ENCODE measurements around the gene CDK14. TPM values are rescaled to one million over a fixed set of nuclear protein-coding genes. Genes with fewer than 3 reads are reported as not detected.

CDK14 gene
- total and polyA plus RNA-seq, 2 donors (not counting 3 experiments of a cell fraction or from before 2014, with no cell fraction given), result 5.5 to 34.2 TPM

GRCh38 chr7:91050677-91051076 is 454.6 kb downstream of the CDK14 start:
- no peaks in the 10 kb centered on the region for H3K9me1 ChIP-seq (replicated peaks; ENCODE audit: control insufficient read depth, extremely low read depth, insufficient read depth, low read length)
- ChIA-PET CTCF (no interaction called here), POLR2A (no interaction called here)
- no peak overlapping the region for H2AFZ ChIP-seq (ENCODE audit: low read depth, low read length)
- DNase-seq (ENCODE audit: low read depth, low spot score) (no peak), FAIRE-seq (no peak)
- TF ChIP-seq MAX (IDR thresholded peaks at IDR 0.05; ENCODE audit: insufficient read depth, insufficient read length) (no peak), MYC (IDR thresholded peaks at IDR 0.05; ENCODE audit: low read depth, low read length) (no peak), GATA2 (IDR thresholded peaks at IDR 0.05; ENCODE audit: insufficient read depth, insufficient read length, low read depth, low read length) (no peak), FOS (IDR thresholded peaks at IDR 0.05; ENCODE audit: borderline replicate concordance, insufficient read depth, low read length) (no peak), EZH2 (IDR thresholded peaks at IDR 0.05; ENCODE audit: borderline replicate concordance, low read depth, low read length, severe bottlenecking) (no peak), POLR2AphosphoS5 (IDR thresholded peaks at IDR 0.05; ENCODE audit: insufficient read depth, low read depth, low read length) (no peak), CTCF (IDR thresholded peaks at IDR 0.05; ENCODE audit: extremely low read depth in 1 of 2, insufficient read depth in 1 of 2, low read depth in 1 of 2, low read length in 2 of 2) (no peak), JUN (IDR thresholded peaks at IDR 0.05; ENCODE audit: borderline replicate concordance, insufficient read depth, insufficient read length, low read depth) (no peak), POLR2A (IDR thresholded peaks at IDR 0.05; ENCODE audit: low read depth, low read length) (no peak)
- BruUV-seq (replicated peaks), result no TSS peak
- H4K20me1 ChIP-seq (replicated peaks; ENCODE audit: control insufficient read depth, extremely low read depth, insufficient read depth, low read length), result no peaks in the 10 kb centered on the region
- intact Hi-C loops (cut with micrococcal nuclease), result no loop called here
- H3K27ac ChIP-seq (ENCODE audit: insufficient read depth, low read depth, low read length), result no peak overlapping the region
- H3K27me3 ChIP-seq (ENCODE audit: control insufficient read depth in 2 of 2, insufficient read depth in 2 of 2, low read length in 2 of 2), result no peaks in the 10 kb centered on the region
- H3K9ac ChIP-seq (replicated peaks; ENCODE audit: extremely low read depth, insufficient read depth, low read length), result no peak overlapping the region
- no peak overlapping the region for H3K4me3 ChIP-seq (replicated peaks in 1 of 3; ENCODE audit: insufficient read depth in 1 of 3, low read depth in 1 of 3, low read length in 3 of 3)
- no peak overlapping the region for H3K4me2 ChIP-seq (ENCODE audit: insufficient read depth, low read length)
- no peaks in the 10 kb centered on the region for H3K9me3 ChIP-seq (replicated peaks; ENCODE audit: control insufficient read depth, insufficient read depth, low read length)
- H3K36me3 ChIP-seq (ENCODE audit: control insufficient read depth in 2 of 2, extremely low read depth in 1 of 2, insufficient read depth in 2 of 2, low read length in 2 of 2), result no peaks in the 10 kb centered on the region
- dilution Hi-C loops (cut with MboI; ENCODE audit: extremely low pct_ligation_motif_present, low sequenced_read_pairs), result no loop called here
- no peaks in the 10 kb centered on the region for H3K4me1 ChIP-seq (ENCODE audit: control insufficient read depth, extremely low read depth, insufficient read depth, low read length)
- H3K79me2 ChIP-seq (ENCODE audit: control insufficient read depth, insufficient read depth, low read length), result no peaks in the 10 kb centered on the region
